ENCODE results near the gene S100A16. TPM values are rescaled to one million over a fixed set of nuclear protein-coding genes. Genes with fewer than 3 reads are reported as not detected.

The S100A16 gene
- total and polyA plus RNA-seq, 4 donors, result 70.6 to 182 (median 141) TPM

- Histone ChIP-seq H3K9ac (ENCODE audit: insufficient read depth in 1 of 2, low read length in 2 of 2) (peak within 1 kb of the TSS; percentile 98 to 100), H3K4me3 (peak within 1 kb of the TSS; percentile 87), H3K4me1 (ENCODE audit: control insufficient read depth in 5 of 5, insufficient read depth in 5 of 5, low read length in 5 of 5) (peaks cover 0 to 16% (median 15%) of the 10 kb centered on the region in 5 donors), H3K27ac (ENCODE audit: low read depth in 1 of 2, low read length in 1 of 2) (peak within 1 kb of the TSS; percentile 98 to 99), H3K27me3 (ENCODE audit: control insufficient read depth in 3 of 3, insufficient read depth in 3 of 3, low read length in 2 of 3) (no peaks in the 10 kb centered on the region), H3K36me3 (ENCODE audit: control insufficient read depth in 4 of 4, insufficient read depth in 4 of 4, low read length in 4 of 4) (peaks cover 16 to 28% (median 22%) of the 10 kb centered on the region in 4 donors), H3K9me3 (ENCODE audit: control insufficient read depth in 4 of 4, insufficient read depth in 3 of 4, low read length in 3 of 4) (no peaks in the 10 kb centered on the region)
- no peak for TF ChIP-seq CTCF (IDR thresholded peaks at IDR 0.05; ENCODE audit: control extremely low read depth, extremely low read depth)
- WGBS, 2 donors, result 2 to 4% methylated on average over 62 to 65 of the region's 65 CpGs
- ATAC-seq (ENCODE audit: insufficient read depth, low FRiP score), result peak; percentile 96
- DNase-seq, result peak; percentile 98 to 99 (median 99)
Observed at GRCh38 chr1:153633754-153634665, 21.1 kb upstream of the S100A16 start, which contains the start of gene CHTOP. CHTOP (plus strand) TSS chr1:153634066; CDS start chr1:153636589, 2,523 bp downstream.

- H3K9me3 ChIP-seq (ENCODE audit: control insufficient read depth in 4 of 4, insufficient read depth in 3 of 4, low read length in 3 of 4), result no peaks in the 10 kb centered on the region
- no peak for TF ChIP-seq CTCF (IDR thresholded peaks at IDR 0.05; ENCODE audit: control extremely low read depth, extremely low read depth)
- peak overlapping the region; percentile 83 to 99 for H3K27ac ChIP-seq (ENCODE audit: low read depth in 1 of 2, low read length in 1 of 2)
- peaks cover 12 to 24% (median 17%) of the 10 kb centered on the region in 4 donors for H3K36me3 ChIP-seq (ENCODE audit: control insufficient read depth in 4 of 4, insufficient read depth in 4 of 4, low read length in 4 of 4)
- WGBS, 2 donors, result 49 to 67% methylated on average over 18 of the region's 18 CpGs
- DNase-seq (no peak), ATAC-seq (ENCODE audit: insufficient read depth, low FRiP score) (peak; percentile 27)
- H3K4me1 ChIP-seq (ENCODE audit: control insufficient read depth in 5 of 5, insufficient read depth in 5 of 5, low read length in 5 of 5), result peaks cover 0 to 15% (median 14%) of the 10 kb centered on the region in 5 donors
- peak overlapping the region; percentile 15 for H3K4me3 ChIP-seq
- no peaks in the 10 kb centered on the region for H3K27me3 ChIP-seq (ENCODE audit: control insufficient read depth in 3 of 3, insufficient read depth in 3 of 3, low read length in 2 of 3)
- no peak overlapping the region for H3K9ac ChIP-seq (ENCODE audit: insufficient read depth in 1 of 2, low read length in 2 of 2)
Observed at GRCh38 chr1:153633161-153633753, 20.3 kb upstream of the S100A16 start.

GRCh38 chr1:153631047-153632022, 18.4 kb upstream of the S100A16 start:
- no peak for ATAC-seq (ENCODE audit: insufficient read depth, low FRiP score)
- Histone ChIP-seq H3K4me3 (no peak overlapping the region), H3K27me3 (ENCODE audit: control insufficient read depth in 3 of 3, insufficient read depth in 3 of 3, low read length in 2 of 3) (no peaks in the 10 kb centered on the region), H3K27ac (ENCODE audit: low read depth in 1 of 2, low read length in 1 of 2) (peak overlapping the region in 1 of 2 donors; percentile 31), H3K9me3 (ENCODE audit: control insufficient read depth in 4 of 4, insufficient read depth in 3 of 4, low read length in 3 of 4) (no peaks in the 10 kb centered on the region), H3K36me3 (ENCODE audit: control insufficient read depth in 4 of 4, insufficient read depth in 4 of 4, low read length in 4 of 4) (peaks cover 0 to 7% (median 4%) of the 10 kb centered on the region in 4 donors), H3K4me1 (ENCODE audit: control insufficient read depth in 5 of 5, insufficient read depth in 5 of 5, low read length in 5 of 5) (peaks cover 6 to 31% (median 18%) of the 10 kb centered on the region in 5 donors), H3K9ac (ENCODE audit: insufficient read depth in 1 of 2, low read length in 2 of 2) (no peak overlapping the region)
- WGBS, 2 donors, result 78 to 88% methylated on average over 10 of the region's 10 CpGs
- TF ChIP-seq CTCF (IDR thresholded peaks at IDR 0.05; ENCODE audit: control extremely low read depth, extremely low read depth), result no peak
- no peak for DNase-seq

Measured in lung (tissue), 12 donors.